Stimulated activated CD8-positive, alpha-beta memory T cell treated with anti-CD3 and anti-CD28 coated beads, Interleukin-15, amount 100 ng/mL, for 48 hours (primary cell): ENCODE data around the gene EFCAB8.
"Not testable (repeated sequence)": the region's sequence is repeated elsewhere in the genome, so short reads cannot be mapped to it uniquely, and the experiment has no call there.

ENCODE experiments used
- DNase-seq, 2 donors: peaks; one replicate each; pipeline ENCODE4 v3.0.0-alpha.2; 2020; ENCODE audit warnings: low read depth in 2 of 2

Gene EFCAB8

DNA sequence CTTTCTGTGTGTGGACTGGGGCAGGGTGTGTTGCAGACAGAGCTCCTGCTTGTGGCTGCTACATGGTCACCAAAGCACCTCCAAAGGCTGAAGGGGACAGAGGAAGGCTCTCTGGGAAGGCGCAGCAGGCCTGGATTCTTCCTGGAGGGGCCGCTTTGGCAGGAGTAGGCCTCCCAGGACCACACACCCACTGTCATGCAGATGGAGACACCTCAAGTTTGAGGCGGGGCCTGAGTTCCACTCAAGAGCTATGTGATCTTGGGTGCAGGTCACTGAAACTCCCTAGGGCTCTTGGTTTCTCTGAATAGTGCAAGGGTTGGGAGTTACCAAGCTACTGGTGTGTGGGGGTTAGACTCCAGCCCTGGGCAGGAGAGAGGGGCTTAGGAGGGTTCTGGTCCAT is 27.9 kb downstream of the EFCAB8 start:
- DNase-seq: no peak

DNA sequence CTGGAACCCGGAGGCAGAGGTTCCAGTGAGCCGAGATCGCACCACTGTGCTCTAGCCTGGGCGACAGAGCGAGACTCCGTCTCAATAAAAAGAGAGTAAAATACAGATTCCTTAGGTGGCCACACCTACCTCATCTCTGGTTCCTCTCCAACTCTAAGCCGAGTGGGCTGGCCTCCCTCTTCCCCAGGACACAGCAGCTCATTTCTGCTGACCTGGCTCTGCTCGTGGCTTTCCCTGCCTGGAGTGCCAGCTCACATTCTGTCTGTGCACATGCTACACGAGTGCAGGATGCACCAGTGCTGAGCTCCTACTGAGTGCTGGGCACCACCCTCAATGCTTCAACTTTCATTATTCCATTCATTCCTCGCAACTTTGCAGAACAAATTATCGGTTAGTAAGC is 28.8 kb downstream of the EFCAB8 start:
- DNase-seq: no peak

DNA sequence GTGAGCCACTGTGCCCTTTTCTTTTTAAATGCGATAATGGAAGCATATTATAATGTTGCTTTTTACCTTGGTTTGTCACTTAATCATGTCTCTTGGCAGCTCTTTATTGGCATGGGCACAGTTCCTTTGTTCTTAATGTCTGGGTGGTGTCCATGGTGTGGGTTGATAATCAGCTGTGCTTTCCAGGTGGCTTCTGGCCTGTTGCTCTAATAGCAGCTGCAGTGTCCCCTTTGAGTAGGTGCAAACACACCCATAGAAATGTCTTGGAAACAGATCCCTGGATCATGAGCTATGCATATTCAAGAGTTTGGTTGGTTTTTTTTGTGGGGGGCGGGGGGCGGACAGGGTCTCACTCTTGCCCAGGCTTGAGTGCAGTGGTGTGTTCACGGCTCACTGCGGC is 29.9 kb downstream of the EFCAB8 start:
- no peak for DNase-seq

DNA sequence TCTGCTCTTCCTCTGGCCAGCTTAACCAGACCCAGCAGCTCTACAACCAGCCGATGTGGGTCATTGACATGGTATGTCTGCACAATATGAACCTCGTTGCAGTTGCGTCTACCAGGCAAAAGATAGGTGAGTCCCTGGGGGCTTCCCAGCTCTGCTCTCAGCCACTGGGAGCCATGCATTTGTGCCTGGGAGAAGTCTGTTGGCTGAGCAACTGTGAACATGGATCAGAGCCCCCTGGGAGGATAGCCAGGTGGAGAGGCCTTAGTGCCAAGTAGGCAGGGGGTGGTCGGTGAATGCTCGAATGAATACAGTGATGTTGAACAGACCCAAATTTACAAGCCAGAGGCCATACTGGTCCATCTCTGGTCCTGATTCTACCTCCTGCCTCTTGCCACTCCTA is 30.6 kb downstream of the EFCAB8 start:
- DNase-seq: no peak

DNA sequence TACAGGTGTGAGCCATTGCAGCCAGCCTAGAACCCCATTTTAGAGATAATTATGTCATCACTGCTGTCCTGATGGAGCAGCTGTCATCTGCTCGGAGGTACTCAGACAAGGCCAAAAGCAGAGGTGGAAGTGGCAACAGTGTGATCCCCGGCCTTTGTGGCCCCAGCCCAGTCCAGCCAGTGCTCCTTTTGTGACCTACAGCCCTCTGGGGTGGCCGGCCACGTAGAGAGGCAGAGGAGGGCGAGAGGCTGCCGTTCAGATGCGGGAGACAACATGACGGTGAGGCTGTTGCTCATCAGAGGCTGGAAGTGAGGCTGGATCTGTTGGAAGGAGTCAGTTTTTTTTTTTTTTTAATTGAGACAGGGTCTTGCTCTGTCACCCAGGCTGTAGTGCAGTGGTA is 32.8 kb downstream of the EFCAB8 start:
- DNase-seq: no peak

DNA sequence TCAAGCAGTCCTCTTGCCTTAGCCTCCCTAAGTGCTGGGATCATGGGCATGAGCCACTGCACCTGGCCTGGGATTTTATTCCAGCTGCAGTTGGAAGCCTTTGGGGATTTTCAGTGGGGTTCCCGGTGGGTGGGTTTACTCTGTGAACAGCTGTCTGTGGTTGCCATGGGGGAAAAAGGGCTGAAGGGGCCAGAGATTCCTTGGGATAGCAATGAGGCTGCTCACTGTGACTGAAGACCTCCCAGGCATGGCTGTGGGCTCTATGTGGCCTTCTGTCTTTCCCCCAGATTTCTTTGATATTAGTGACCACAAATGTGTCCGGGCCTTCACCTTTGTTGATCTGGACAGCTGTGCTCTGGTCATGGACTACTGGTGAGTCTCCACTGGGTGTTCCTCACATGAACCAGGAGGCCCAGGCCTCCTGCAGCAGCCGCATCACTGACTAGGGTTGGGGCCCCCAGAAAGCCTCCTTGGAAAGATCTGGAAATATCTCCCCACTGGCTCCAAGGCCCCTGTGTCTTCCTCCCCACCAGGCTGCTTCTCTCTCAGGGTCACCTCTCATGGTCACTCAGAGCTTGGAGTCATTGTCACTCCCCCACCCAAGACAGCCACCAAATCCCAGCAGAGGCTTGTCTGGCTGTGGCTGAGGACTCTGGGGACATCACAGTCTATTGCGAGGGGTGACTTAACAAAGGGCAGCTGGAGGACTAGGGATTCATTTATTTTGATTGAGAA is 33.4 kb downstream of the EFCAB8 start:
- no peak for DNase-seq

DNA sequence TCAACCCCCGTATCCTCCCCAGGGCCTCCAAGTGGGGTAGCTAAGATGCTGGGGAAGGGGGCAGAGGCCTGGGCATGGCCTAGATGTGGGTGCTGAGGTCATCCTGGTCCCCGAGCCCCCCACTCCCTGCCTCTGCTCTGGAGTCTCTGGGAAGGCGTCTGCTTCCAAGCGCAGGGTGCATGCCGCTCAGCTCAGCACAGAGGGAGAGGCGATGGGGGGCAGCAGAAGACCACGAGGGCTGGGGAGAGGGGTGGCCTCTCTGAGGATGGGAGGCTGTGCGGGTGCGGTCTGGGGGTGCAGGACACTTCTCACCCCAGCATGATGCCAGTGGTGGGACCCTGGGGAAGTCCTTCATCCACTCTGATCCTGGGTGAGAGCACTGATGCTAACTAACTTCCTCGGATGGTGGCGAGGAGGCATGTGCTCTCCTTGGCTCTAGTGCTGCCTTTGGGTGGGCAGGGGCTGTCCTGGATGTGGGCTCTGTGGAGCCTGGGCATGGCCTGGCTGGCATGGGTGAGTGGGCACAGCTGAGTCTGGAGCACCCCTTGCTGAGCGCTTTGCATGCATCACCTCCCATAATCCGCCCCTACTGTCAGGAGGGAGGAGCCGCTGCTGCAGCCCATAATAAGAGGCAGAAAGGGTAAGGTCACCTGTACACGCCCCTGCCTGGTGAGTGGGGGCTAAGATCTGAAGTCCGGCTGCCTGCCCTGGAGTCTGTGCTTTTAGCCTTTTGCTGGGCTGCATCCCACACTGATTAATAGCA is 34.7 kb downstream of the EFCAB8 start:
- DNase-seq: no peak

DNA sequence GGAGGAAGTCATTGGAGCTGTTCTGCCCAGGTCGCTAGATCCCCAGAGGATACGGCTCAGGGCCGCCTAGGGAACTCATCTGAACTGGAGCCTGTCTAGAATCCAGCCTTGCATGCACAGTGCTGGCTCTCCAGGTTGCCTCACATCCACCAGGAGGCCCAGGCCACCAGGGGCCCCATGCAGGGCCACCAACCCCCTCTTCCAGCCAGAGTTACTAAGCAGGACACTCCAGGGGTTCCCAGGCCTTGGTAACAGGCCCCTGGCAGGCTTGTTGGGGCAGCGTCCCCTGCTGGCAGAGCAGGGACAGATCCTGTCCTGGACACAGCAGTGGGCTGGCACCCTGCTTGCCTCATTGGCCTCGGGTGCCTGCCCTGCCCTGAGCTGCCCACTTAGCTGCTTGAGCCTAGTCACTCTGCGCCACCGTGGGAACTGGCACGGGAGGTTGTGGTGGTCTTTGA is 35.3 kb downstream of the EFCAB8 start:
- DNase-seq: no peak

DNA sequence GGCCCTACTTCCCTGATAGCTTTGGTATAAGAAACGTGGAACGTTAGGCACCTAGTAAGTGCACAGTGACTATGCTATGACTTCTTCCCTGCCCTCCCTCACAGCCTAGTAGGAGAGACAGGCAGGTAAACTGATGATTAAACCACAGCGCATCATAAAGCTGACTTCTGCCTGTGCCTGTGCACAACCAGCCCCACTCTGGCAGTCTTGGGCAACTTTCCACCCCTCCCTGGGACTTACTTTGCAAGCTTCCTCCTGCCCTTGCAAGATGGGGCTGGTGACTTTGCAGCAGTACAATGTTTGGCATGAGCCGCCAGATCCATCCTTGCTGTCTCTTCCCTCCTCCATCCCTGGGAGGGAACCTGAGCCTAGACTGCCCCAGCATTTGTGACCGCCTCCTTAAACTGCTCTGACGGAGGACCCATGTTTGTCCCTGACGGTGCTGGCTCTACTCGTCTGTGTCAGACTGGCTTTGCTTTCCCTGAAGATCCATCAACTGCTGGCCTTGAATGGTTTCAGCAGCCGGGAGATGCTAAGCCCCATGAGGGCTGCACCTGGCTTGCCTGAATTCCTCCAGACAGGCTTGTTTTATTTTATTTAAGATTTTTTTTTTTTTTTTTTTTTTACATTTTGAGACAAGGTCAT is 36.1 kb downstream of the EFCAB8 start:
- no peak for DNase-seq

DNA sequence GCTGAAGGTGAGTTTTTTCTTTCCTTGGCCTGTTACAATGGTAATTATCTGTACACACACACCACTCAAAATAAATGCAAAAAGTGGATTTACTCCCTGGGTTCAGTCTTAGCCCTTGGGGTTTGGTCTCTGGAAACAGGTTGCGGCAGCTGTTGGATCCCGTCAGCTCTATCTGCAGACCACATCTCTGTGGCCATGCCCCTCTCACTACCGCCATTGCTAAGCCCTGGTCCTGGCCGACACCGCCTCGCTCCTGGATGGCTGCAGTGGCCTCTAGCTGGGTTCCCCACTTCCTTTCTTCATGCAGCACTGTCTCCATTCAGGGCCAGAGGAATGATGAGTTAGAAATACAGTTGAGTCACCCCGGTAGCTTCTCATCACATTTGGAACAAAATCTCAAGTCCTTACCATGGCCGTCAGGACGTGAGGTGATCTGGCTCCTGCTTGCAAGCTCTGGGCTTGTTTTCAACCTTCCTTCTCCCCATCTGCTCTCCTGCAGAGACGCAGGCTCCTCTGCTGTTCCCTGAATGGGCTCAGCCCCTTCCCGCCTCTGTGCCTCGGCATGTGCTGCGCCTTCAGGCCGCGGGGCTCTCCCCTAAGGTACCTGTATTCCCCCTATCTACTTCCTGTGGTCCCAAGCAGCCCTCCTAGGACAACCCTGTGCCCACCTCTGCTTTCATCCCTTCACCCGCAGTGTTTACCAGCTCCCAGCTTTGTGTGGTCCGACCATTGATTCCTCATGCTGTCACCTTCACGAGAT is 38.0 kb downstream of the EFCAB8 start:
- DNase-seq: no peak

DNA sequence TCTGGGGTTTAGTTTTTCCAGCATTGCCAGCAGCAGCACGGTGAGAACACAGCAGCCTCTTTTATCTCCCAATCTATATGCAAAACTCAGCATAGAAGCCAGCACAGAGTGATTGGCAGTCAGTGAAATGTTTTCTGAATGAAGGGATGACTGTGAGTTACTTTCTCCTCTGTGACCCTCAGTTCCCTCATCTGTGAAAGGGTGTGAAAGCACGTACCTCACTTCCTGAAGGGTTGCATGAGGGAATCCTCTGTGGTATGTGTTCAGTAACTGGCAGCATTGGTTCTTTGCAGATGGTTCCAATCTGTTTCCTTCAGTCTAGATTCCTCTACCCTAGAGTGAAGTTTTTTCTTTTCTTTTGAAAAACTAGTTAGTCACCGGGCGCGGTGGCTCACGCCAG is 40.0 kb downstream of the EFCAB8 start:
- no peak for DNase-seq

DNA sequence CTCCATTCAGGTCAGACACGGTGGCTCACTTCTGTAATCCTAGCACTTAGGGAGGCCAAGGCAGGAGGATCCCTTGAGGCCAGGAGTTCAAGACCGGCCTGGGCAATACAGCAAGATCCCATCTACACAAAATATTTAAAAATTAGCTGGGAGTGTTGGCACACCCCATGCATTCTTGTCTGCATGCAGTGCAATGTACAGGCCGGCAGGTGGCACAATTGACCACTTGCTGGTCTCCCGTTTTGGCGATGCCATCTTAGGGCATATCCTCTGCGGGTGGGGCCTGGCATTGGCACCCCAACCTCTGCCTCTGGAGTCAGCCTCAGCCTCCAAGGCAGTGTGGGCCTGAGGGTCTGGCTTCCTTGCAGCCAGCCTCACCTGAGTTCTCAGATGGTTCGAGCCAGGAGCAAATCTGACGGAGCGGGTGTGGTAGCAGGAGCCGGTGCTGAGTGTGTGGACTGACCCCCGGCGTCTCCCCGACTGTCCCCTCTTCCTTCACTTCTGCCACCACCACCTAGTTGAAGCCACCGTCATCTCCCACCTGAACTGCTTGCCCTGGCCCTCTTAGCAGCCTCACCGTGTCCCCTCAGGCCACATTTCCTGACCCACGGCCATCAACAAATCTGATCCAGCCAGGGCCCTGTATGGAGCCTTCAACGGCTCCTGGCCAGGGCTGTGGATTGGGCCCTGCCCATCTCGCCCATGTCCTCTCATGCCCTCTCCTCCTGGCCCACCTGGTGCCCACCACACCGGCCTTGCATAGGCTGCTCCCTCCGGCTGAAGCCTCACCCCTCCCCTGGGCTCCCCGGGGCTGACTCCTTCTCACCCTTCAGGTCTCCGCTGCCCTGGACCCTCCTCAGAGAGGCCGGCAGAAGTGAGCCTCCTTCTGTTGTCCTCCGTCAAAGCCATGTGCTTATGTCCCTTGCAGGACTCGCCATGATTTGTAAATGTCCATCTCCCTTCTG is 44.0 kb downstream of the EFCAB8 start:
- DNase-seq: peak; percentile 32 to 38

DNA sequence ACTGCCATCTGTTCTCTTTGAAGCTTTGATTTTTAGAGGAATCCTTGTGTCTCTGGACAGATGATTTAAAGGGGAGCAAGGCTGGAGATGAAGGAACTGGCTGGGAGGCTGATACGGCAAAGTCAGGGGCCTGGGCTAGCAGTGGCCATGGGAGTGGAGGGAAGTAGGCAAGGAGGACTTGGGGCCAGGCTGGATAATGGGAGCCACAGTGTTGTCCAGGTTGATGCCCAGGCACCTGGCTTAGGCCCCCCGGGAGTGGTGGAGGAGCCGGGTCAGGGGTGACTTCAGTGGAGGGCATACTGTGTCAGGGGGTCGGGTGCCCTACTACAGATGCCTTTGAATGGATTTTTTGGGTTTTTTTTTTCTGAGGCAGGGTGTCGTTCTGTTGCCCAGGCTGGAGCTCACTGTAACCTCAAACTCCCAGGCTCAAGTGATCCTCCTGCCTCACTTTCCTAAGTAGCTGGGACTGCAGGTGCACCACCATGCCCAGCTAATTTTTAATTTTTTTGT is 45.0 kb downstream of the EFCAB8 start:
- DNase-seq: no peak

DNA sequence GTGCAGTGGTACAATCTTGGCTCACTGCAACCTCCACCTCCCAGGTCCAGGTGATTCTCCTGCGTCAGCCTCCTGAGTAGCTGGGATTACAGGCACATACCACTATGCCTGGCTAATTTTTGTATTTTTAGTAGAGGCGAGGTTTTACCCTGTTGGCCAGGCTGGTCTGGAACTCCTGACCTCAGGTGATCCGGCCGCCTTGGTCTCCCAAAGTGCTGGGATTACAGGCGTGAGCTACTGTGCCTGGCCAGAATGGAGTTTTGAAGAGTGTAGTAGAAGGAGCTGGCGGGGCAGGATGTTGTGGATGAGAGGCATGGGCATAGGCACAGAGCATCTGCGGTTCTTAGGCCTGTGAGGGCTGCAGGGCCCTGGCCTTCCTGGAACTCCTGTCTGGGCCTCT is 46.0 kb downstream of the EFCAB8 start:
- not testable (repeated sequence) for DNase-seq

DNA sequence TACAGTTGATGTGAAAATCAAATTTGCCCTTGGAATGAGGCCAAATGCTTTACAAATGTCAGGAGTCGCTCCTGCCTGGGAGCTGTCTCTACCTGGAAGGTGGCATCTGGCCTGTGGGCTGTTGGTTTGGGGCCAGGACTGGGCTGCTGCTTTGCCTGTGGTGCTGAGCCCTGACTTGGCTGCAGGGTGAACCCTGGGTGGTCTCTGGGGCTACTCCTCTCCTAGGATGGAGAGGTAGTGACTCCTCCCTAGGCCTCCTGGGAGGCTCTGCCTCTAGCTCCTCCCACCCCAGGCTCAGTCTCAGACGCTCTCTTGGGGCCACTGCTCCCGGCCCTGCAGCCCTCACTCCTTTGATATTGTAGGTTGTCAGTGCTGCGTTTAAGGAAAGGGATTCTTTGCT is 47.5 kb downstream of the EFCAB8 start:
- no peak for DNase-seq

DNA sequence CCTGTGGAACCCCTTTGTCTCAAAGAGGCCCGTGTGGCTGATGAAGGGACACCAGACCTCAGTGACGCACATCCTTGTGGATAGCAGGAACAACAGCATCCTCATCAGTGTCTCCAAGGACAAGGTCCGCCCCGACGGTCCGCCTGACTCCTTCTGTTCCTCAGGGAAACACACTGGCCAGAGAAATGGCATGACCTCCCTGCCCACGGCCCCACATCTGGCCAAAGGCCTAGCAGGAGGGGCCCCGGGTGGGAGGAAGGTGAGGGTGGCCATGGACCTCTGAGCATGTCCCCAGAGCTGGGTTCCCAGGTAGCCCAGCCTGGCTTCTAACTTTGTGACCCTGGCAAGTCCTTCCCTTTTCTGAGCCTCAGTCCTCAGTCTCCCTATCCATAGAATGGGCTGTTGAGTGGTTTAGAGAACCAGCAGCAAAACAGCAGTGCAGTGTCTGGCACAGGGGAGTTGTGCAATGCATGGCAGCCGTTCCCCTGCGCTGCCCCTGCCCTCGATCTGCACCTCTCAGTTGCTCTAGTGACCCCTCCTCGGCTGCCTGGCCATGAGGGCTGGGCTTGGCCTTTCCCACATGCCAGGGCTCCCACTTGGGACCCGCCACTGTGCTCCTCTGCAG is 48.3 kb downstream of the EFCAB8 start:
- no peak for DNase-seq

DNA sequence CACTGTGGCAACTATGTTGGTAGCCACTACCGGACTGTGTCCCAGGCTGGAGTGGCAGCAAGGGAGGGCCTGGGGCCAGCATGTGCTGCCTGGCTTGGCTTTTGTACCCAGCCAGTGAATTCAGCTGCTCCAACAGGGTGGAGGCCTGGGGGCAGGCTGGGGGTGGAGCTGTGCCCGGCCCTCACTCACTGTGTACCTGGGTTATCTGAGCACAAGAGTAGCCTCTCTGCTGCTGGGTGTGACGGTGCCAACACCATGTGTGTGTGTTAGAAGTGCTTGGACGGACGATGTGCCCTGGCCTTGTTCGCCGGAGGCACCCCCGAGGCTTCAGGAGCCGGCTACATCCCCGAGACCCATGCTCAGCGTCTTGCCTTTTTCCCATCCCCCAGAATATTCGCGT is 49.2 kb downstream of the EFCAB8 start:
- no peak for DNase-seq

DNA sequence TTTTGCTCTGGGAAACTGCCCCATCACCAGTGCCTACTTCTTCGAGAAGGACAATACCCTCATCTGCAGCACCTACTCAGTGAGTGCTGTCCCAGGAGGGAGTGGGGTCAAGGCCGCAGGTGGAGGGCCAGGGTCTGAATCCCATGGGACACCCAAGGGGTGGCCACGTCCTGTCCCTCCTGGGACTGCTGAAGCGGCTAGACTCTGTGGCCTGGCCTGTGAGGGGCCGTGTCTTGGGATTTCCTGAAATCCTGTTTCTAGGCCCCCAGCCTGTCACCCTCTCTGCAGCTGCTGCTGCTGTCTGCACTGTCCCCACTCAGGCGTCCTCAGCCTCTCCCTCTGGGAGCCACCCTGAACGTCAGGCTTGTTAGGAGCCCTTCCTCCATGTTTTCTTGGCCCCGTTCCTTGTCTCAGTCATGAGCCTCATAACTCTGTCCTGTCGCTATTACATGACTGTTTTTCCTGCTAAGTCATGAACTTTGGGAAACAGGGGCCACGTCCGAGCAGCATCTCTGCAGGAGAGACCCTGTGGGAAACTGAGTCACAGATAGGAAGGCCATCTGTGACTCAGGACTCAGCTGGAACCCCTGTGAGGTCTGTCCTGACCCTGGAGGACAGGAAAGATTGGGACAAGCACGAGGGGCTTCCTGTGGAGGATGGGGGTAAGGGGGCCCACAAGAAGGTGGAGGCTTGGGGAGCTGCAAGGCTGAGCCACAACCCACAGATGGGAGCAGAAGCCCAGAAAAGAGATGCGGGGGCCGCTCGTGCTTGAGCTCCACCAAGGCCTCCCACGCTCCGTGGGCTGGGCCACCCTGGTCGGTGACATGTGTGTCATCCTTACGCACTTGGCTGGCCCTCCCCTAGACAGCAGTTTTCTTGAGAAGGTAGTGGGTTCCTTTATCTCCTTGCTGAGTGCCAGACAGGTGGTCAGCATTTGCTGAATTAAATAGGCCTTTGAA is 49.9 kb downstream of the EFCAB8 start:
- DNase-seq: peak in 1 of 2 donors; percentile 5

DNA sequence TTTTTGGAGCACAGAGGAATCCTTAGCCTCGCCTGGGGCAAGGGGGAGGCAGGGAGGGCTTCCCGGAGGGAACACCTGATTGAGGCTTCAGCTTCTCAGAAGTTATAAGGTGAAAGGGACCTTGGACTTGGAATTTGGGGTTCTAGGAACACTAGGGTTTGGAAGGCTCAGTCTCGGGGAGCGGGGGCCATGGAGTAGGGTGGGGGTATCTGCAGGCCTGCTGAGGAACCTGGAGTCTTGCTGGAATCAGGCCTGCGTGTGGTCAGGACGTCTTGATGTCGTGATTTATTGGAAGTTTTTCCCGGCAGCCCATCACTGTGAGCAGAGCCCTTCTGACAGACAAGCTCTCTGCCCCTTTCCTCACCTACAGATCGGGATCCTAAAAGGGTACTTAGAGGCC is 50.7 kb downstream of the EFCAB8 start:
- DNase-seq: no peak
